Stimulated activated naive CD8-positive, alpha-beta T cell treated with anti-CD3 and anti-CD28 coated beads, Interleukin-15, amount 100 ng/mL, for 72 hours (primary cell): Measurements from ENCODE around the gene THEM5.
A peak's percentile ranks its signal among the peaks of the same experiment; 100 is the strongest.
"Not testable (repeated sequence)": the region's sequence is repeated elsewhere in the genome, so short reads cannot be mapped to it uniquely, and the experiment has no call there.

Experiments
- ATAC-seq: fragments of 150-1000 bp; cut with Tn5 transposase; 2 replicates; pipeline ENCODE4 v1.10.0; 2021; ENCODE audit warnings: mild to moderate bottlenecking, moderate library complexity
- DNase-seq, 2 donors: peaks; one replicate each; pipeline ENCODE4 v3.0.0; 2021 to 2022
- H3K27ac Mint-ChIP-seq, 2 donors: one replicate each; pipeline ENCODE4 v1.8.0; 2022; ENCODE audit warnings: mild to moderate bottlenecking in 2 of 2, mixed read lengths in 2 of 2, moderate library complexity in 2 of 2
- H3K27me3 Mint-ChIP-seq: one replicate; pipeline ENCODE4 v1.8.0; 2022; ENCODE audit warnings: mixed read lengths
- H3K4me1 Mint-ChIP-seq: one replicate; pipeline ENCODE4 v1.8.0; 2022; ENCODE audit warnings: mild to moderate bottlenecking, mixed read lengths
- H3K4me3 Mint-ChIP-seq, 2 donors: one replicate each; pipeline ENCODE4 v1.8.0; 2022; ENCODE audit warnings: mild to moderate bottlenecking in 2 of 2, mixed read lengths in 2 of 2, moderate library complexity in 1 of 2
- H3K9me3 Mint-ChIP-seq, 2 donors: one replicate each; pipeline ENCODE4 v1.8.0; 2022; ENCODE audit warnings: mixed read lengths in 2 of 2

Gene THEM5

GRCh38 chr1:151881479-151881878 lies 28.0 kb upstream of the THEM5 start:
- H3K9me3 Mint-ChIP-seq = no peaks in the 10 kb centered on the region
- no peak for ATAC-seq

GRCh38 chr1:151875419-151876097 lies 22.0 kb upstream of the THEM5 start:
- Mint-ChIP-seq H3K9me3 (no peaks in the 10 kb centered on the region), H3K4me1 (peaks cover 15% of the 10 kb centered on the region), H3K27me3 (no peaks in the 10 kb centered on the region), H3K4me3 (no peak overlapping the region), H3K27ac (no peak overlapping the region)
- ATAC-seq = no peak
- no peak for DNase-seq

More at GRCh38 chr1:151881479-151881878, 28.0 kb upstream of the THEM5 start:
- no peak for DNase-seq
- H3K27ac Mint-ChIP-seq = no peak overlapping the region
- H3K27me3 Mint-ChIP-seq = no peaks in the 10 kb centered on the region
- no peaks in the 10 kb centered on the region for H3K4me1 Mint-ChIP-seq
- no peak overlapping the region for H3K4me3 Mint-ChIP-seq

DNA sequence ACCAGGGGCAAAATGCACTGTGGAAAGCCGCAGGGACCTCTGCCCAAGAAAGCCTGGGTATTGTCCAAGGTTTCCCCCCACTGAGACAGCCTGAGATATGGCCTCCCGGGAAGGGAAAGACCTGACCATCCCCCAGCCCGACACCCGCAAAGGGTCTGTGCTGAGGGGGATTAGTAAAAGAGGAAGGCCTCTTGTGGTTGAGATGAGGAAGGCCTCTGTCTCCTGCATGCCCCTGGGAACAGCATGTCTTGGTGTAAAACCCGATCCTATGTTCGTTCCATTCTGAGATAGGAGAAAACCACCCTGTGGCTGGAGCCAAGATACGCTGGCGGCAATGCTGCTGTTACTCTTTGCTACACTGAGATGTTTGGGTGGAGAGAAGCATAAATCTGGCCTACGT lies 19.3 kb upstream of the THEM5 start:
- not testable (repeated sequence) for H3K9me3 Mint-ChIP-seq, ATAC-seq, DNase-seq, H3K27me3 Mint-ChIP-seq, H3K4me3 Mint-ChIP-seq, H3K27ac Mint-ChIP-seq
- peaks cover 15% of the 10 kb centered on the region for H3K4me1 Mint-ChIP-seq

GRCh38 chr1:151871284-151872030 lies 17.9 kb upstream of the THEM5 start:
- peaks cover 15% of the 10 kb centered on the region for H3K4me1 Mint-ChIP-seq
- H3K27me3 Mint-ChIP-seq = no peaks in the 10 kb centered on the region
- H3K27ac Mint-ChIP-seq = no peak overlapping the region
- DNase-seq (no peak), ATAC-seq (no peak)
- no peak overlapping the region for H3K4me3 Mint-ChIP-seq
- H3K9me3 Mint-ChIP-seq = peaks cover 0 to 3% of the 10 kb centered on the region in 2 donors

DNA sequence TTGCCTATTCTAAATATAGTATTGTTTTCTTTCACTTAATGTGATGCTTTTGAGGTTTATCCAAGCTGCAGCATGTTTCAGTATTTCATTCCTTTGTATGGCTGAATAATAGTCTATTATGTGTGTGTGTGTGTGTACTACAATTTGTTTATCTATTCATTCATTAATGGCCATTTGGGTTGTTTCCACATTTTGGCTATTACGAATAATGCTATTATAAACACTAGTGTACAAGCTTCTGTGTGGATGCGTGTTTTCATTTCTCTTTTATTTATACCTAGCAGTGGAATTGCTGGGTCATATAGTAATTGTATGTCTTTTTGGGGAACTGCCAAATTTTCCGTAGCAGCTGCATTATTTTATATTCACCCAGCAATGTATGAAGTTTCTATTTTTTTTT lies 15.0 kb upstream of the THEM5 start:
- H3K27me3 Mint-ChIP-seq = peaks cover 9% of the 10 kb centered on the region
- H3K4me3 Mint-ChIP-seq = no peak overlapping the region
- ATAC-seq (no peak), DNase-seq (no peak)
- H3K27ac Mint-ChIP-seq = no peak overlapping the region
- H3K4me1 Mint-ChIP-seq = no peaks in the 10 kb centered on the region
- peaks cover 0 to 3% of the 10 kb centered on the region in 2 donors for H3K9me3 Mint-ChIP-seq

DNA sequence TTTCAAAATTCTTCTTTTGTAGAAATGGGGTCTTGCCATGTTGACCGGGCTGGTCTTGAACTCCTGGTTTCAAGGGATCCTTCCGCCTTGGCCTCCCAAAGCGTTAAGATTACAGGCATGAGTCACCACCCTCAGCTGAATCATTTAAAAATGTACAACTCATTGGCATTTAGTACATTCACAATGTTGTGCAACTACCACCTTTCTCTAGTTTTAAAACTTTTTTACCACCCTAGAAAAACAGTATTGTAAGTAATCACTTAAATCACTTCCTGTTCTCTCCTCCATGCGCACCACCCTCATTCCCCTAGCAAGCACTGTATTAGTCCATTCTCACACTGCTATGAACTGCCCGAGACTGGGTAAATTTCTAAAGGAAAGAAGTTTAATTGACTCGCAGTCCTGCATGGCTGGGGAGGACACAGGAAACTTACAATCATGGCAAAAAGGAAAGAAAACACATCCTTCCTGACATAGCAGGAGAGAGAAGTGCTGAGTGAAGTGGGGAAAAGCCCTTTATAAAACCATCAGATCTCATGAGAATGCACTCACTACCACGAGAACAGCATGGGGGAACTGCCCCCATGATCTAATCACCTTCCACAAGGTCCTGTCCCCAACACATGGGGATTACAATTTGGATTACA lies 14.4 kb upstream of the THEM5 start:
- Mint-ChIP-seq H3K9me3 (peaks cover 0 to 3% of the 10 kb centered on the region in 2 donors), H3K4me3 (no peak overlapping the region), H3K4me1 (no peaks in the 10 kb centered on the region), H3K27me3 (peaks cover 9% of the 10 kb centered on the region), H3K27ac (no peak overlapping the region)
- DNase-seq (no peak), ATAC-seq (peak; percentile 40)

DNA sequence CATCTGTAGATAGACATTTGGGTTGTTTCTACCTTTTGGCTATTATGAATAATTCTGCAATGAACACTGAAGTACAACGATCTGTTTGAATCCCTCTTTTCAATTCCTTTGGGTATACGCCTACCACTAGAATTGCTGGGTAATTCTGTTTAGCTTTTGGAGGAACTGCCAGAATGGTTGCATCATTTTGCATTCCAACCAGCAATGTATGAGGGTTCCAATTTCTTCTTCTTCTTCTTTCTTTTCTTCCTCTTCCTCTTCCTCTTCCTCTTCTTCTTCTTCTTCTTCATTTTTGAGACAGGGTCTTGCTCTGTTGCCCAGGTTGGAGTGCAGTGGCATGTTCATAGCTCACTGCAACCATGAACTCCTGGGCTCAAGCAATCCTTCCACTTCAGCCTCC lies 13.8 kb upstream of the THEM5 start:
- ATAC-seq (no peak), DNase-seq (no peak)
- Mint-ChIP-seq H3K4me1 (no peaks in the 10 kb centered on the region), H3K4me3 (no peak overlapping the region), H3K27ac (no peak overlapping the region), H3K27me3 (peaks cover 9% of the 10 kb centered on the region), H3K9me3 (peaks cover 0 to 3% of the 10 kb centered on the region in 2 donors)

DNA sequence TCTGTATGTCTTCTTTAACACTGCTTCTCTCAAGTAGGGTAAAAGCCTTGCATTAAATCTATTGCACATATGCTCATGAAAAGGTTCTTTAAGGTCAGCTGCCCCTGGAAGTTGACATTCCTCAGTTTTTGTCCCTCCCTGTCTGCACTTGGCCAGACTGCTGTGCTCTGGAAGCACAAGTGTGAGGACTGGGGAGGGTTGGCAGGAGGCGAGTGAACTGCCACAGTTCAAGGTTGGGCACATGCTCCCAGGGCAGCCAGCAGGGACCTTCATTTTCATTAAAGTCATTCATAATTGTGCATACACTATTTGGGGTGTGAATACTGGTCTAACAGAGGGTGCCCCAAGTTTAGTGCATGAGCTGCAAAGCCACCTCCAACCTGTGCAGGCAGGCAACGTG lies 10.9 kb upstream of the THEM5 start:
- Mint-ChIP-seq H3K4me1 (peaks cover 5% of the 10 kb centered on the region), H3K27ac (no peak overlapping the region), H3K4me3 (no peak overlapping the region), H3K9me3 (peaks cover 0 to 3% of the 10 kb centered on the region in 2 donors), H3K27me3 (peaks cover 9% of the 10 kb centered on the region)
- DNase-seq (no peak), ATAC-seq (no peak)

- Mint-ChIP-seq H3K27me3 (peaks cover 9% of the 10 kb centered on the region), H3K4me3 (no peak overlapping the region), H3K4me1 (peaks cover 5% of the 10 kb centered on the region), H3K27ac (no peak overlapping the region), H3K9me3 (peaks cover 0 to 2% of the 10 kb centered on the region in 2 donors)
- no peak for DNase-seq
- no peak for ATAC-seq
Observed at GRCh38 chr1:151862604-151863003, 9.1 kb upstream of the THEM5 start.

- DNase-seq (no peak), ATAC-seq (no peak)
- Mint-ChIP-seq H3K27me3 (peaks cover 9% of the 10 kb centered on the region), H3K27ac (no peak overlapping the region), H3K9me3 (no peaks in the 10 kb centered on the region), H3K4me3 (no peak overlapping the region), H3K4me1 (peaks cover 5% of the 10 kb centered on the region)
Observed at GRCh38 chr1:151860504-151861187, 7.1 kb upstream of the THEM5 start.

- Mint-ChIP-seq H3K27me3 (peaks cover 1% of the 10 kb centered on the region), H3K27ac (no peak overlapping the region), H3K4me3 (no peak overlapping the region), H3K4me1 (peaks cover 5% of the 10 kb centered on the region), H3K9me3 (no peaks in the 10 kb centered on the region)
- ATAC-seq (no peak), DNase-seq (no peak)
Observed at GRCh38 chr1:151859891-151860293, 6.4 kb upstream of the THEM5 start.

DNA sequence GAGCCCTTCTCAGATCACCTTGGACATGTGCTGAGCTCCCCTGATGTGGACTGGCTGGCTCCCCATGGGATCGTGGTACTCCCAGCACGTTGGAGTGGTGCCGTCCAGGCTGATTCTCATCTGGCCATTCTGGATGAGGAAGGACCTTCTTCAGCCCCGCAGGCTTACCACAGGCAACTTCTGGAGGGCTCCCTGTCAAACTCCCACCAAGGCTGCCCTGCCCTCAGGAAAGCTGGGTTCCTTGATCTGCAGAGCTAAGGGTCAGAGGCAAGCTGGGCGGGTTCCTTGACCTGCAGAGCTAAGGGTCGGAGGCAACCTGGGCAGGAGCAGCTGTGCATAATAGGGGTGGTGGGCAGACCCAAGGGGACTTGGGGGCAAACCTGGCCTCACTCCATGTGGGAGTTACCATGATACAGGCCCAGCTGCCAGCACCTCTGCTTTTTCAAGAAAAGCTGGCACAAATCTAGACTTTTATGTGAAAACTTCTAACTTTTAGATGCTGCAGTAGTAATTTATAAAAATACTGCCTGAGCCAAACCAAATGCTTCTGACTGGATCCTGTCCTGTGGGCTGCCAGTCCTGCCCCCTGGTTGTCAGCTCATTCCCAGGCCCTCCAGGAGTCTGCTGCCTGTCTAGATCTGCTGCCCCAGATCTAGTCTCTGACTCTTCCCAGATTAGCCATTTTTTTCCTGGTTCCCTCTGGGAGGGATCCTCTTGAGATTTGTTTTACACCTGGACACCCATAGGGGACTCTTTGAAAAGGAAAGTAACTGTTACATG lies 5.6 kb upstream of the THEM5 start:
- DNase-seq (no peak), ATAC-seq (no peak)
- H3K27me3 Mint-ChIP-seq = no peaks in the 10 kb centered on the region
- no peak overlapping the region for H3K4me3 Mint-ChIP-seq
- H3K9me3 Mint-ChIP-seq = no peaks in the 10 kb centered on the region
- H3K4me1 Mint-ChIP-seq = peaks cover 5% of the 10 kb centered on the region
- H3K27ac Mint-ChIP-seq = peak overlapping the region in 1 of 2 donors; percentile 71

DNA sequence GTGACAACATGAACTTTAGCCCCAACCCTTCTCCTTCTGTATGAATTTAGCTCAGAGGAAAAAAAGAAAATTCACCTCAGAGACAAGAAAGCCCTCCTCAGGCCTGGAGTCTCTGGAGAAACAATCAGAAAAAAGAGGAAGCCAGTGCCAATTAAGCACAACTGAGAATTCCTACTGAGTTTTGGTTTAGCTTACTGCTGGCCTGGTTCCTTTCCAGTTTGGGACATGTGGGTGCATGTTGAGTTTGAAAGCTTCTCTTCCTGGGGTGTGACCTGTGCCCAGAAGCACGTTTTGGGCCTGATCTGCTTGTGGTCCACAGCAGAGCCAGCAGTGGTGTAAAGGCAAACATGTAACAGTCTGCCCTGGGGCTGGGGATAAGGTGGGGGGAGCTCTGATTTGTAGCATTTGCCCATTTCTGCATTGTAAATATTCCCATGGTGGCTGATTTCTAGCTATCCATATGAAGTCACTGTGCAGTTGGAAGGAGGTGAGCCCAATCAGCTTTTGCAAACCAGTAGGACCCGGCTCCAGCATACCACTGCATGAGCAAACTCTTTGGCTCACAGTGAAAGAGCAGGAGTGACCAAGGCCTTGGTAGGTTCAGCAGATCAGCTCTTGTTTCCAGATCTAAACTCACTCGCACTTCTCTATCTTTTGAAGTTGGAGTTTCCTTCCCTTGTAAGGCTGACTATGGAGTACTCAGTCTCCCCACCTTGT lies 4.7 kb upstream of the THEM5 start:
- H3K4me1 Mint-ChIP-seq = peaks cover 5% of the 10 kb centered on the region
- DNase-seq (no peak), ATAC-seq (no peak)
- H3K27ac Mint-ChIP-seq = no peak overlapping the region
- H3K4me3 Mint-ChIP-seq = no peak overlapping the region
- no peaks in the 10 kb centered on the region for H3K9me3 Mint-ChIP-seq
- no peaks in the 10 kb centered on the region for H3K27me3 Mint-ChIP-seq

DNA sequence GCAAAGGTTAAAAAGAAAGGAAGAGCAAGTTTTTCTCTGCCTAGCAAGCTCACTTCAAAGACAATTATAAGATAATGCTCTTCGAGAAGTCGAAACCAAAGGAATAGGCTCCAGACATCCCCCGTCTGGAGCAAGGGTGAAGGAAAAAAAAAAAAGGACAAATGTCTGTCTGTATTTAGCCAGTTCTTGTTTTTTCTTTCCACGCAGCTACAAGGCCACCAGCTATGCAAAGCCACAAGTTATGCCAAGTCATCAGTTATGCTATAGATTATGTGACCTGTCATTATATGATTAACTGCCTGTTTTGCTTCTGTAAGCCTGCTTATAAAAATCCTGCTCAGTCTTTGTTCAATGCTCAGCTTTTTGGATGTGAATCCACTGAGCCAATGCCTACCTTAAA lies 2.4 kb upstream of the THEM5 start:
- H3K4me3 Mint-ChIP-seq = no peak overlapping the region
- H3K27ac Mint-ChIP-seq = no peak overlapping the region
- ATAC-seq (no peak), DNase-seq (no peak)
- peaks cover 5% of the 10 kb centered on the region for H3K4me1 Mint-ChIP-seq
- H3K9me3 Mint-ChIP-seq = no peaks in the 10 kb centered on the region
- peaks cover 6% of the 10 kb centered on the region for H3K27me3 Mint-ChIP-seq
